ENCODE data around the gene EXD3.

DNA sequence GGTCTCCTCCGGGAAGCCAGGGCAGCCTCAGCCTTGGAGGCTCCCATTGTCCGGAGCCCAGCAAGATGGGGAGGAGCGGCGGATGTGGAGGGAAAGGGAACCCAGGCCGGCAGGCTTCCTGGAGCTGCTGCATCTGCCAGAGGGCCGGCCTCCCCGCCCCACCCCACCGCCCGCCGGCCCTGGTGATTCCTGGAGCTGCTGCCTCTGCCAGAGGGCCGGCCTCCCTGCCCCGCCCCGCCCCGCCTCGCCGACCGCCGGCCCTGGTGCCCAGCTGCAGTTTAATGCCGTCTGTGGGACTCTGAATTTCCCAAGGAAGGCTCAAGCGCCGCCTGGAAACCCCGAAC lies 31.6 kb downstream of the EXD3 start:
- TF ChIP-seq POLR2A (IDR thresholded peaks at IDR 0.05; ENCODE audit: low read length), result no peak
- TF ChIP-seq RFX5 (IDR thresholded peaks at IDR 0.05), result no peak
- TF ChIP-seq CTCF (IDR thresholded peaks at IDR 0.05), result no peak
- no peak for TF ChIP-seq SREBF2 (IDR thresholded peaks at IDR 0.05)
- TF ChIP-seq EP300 (IDR thresholded peaks at IDR 0.05), result no peak
- TF ChIP-seq, protein P1, sequence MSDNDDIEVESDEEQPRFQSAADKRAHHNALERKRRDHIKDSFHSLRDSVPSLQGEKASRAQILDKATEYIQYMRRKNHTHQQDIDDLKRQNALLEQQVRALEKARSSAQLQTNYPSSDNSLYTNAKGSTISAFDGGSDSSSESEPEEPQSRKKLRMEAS (IDR thresholded peaks at IDR 0.05), result no peak
- no peak for TF ChIP-seq PBX3 (IDR thresholded peaks at IDR 0.05)
- TF ChIP-seq, protein P2, sequence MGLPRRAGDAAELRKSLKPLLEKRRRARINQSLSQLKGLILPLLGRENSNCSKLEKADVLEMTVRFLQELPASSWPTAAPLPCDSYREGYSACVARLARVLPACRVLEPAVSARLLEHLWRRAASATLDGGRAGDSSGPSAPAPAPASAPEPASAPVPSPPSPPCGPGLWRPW (IDR thresholded peaks at IDR 0.05), result no peak
